ENCODE measurements around the gene MOB3B.

DNA sequence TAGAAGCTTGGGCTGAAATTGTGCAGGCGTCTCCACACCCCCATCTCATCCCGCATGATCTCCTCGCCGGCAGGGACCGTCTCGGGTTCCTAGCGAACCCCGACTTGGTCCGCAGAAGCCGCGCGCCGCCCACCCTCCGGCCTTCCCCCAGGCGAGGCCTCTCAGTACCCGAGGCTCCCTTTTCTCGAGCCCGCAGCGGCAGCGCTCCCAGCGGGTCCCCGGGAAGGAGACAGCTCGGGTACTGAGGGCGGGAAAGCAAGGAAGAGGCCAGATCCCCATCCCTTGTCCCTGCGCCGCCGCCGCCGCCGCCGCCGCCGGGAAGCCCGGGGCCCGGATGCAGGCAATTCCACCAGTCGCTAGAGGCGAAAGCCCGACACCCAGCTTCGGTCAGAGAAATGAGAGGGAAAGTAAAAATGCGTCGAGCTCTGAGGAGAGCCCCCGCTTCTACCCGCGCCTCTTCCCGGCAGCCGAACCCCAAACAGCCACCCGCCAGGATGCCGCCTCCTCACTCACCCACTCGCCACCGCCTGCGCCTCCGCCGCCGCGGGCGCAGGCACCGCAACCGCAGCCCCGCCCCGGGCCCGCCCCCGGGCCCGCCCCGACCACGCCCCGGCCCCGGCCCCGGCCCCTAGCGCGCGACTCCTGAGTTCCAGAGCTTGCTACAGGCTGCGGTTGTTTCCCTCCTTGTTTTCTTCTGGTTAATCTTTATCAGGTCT is 43.5 kb upstream of the MOB3B start, which contains the start of gene C9orf72:
- TF ChIP-seq TAF1 (IDR thresholded peaks at IDR 0.05; ENCODE audit: borderline replicate concordance, insufficient read depth, low read length): no peak
- no peak for TF ChIP-seq FOXP2 (optimal IDR thresholded peaks at IDR 0.05; ENCODE audit: borderline replicate concordance, extremely low read depth, extremely low read length, insufficient read depth)

Measured in PFSK-1 (cell line).